ENCODE results near the gene UBE2V1.

UBE2V1 gene

DNA sequence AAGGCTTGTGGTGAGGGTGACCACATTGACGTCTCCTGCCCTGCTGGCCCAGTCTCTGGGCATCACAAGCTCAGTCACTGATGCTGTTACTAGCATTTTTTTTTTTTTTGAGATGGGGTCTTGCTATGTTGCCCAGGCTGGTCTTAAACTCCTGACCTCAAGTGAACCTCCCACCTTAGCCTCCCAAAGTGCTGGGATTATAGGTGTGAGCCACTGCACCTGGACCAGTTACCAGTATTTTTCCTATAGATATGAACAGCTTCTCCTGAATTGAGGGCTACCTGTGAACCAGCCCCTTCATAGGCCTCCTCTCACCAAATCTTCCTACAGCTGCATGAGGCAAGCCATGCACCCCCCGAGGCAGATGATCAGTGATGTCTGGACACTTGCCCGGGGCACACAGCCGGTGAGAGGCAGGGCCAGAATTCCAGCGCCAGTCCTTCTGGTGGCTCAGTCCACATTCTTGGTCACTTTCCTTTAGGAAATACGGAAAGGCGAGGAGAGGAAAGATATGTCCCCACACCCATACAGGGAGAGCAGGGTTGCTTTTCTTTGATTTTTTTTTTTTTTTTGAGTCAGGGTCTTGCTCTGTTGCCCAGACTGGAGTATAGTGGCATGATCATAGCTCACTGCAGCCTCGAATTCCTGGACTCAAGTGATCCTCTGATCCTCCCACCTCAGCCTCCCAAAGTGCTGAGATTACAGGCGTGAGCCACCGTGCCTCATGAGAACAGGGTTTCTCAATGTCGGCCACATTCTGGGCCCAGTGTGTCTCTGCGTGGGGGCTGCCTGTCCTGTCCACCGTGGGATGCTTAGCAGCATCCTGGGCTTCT, 50.7 kb downstream of the UBE2V1 start:
- H3K14ac ChIP-seq (ENCODE audit: low read length in 2 of 2) = no peak overlapping the region
- H3K23ac ChIP-seq (ENCODE audit: low read length in 2 of 2) = no peak overlapping the region
- no peak overlapping the region for H2BK12ac ChIP-seq (ENCODE audit: low read length in 2 of 2)
- 90% methylated on average over 12 of the region's 13 CpGs for WGBS
- H3K27ac ChIP-seq (ENCODE audit: low read length, poor library complexity, severe bottlenecking) = no peak overlapping the region
- no peak overlapping the region for H2BK15ac ChIP-seq (ENCODE audit: low read depth, poor library complexity, severe bottlenecking)
- H3K4me1 ChIP-seq (ENCODE audit: control insufficient read depth, insufficient read depth, low read depth, low read length) = peaks cover 4% of the 10 kb centered on the region
- H3K9me3 ChIP-seq (ENCODE audit: control insufficient read depth, low read length) = no peaks in the 10 kb centered on the region
- no peak overlapping the region for H3K4ac ChIP-seq (ENCODE audit: low read depth in 1 of 2, low read length in 2 of 2)
- no peak overlapping the region for H3K9ac ChIP-seq (ENCODE audit: low read length)
- no peaks in the 10 kb centered on the region for H3K79me1 ChIP-seq (replicated peaks; ENCODE audit: low read length, poor library complexity, severe bottlenecking)
- no peak overlapping the region for H2BK120ac ChIP-seq (ENCODE audit: low read depth, low read length)
- no peak overlapping the region for H2BK5ac ChIP-seq (ENCODE audit: low read depth, low read length, poor library complexity, severe bottlenecking)
- H2AK5ac ChIP-seq (ENCODE audit: low read length, severe bottlenecking) = no peak overlapping the region
- no peak overlapping the region for H3K4me2 ChIP-seq (ENCODE audit: low read length, poor library complexity, severe bottlenecking)
- H3K18ac ChIP-seq (ENCODE audit: low read depth in 1 of 2, low read length in 2 of 2) = no peak overlapping the region
- no peaks in the 10 kb centered on the region for H3K36me3 ChIP-seq (ENCODE audit: control insufficient read depth in 1 of 2, insufficient read depth in 2 of 2, low read depth in 1 of 2, low read length in 2 of 2)
- no peaks in the 10 kb centered on the region for H3K27me3 ChIP-seq (ENCODE audit: control insufficient read depth in 1 of 2, insufficient read depth in 1 of 2, low read length in 2 of 2)
- H4K8ac ChIP-seq (ENCODE audit: low read length) = no peak overlapping the region
- H4K91ac ChIP-seq (ENCODE audit: low read length) = no peak overlapping the region
- no peak overlapping the region for H3K4me3 ChIP-seq (ENCODE audit: insufficient read depth in 1 of 2, low read depth in 1 of 2, low read length in 2 of 2)
- H2AFZ ChIP-seq (ENCODE audit: low read depth, low read length) = no peak overlapping the region
- no peak for DNase-seq

DNA sequence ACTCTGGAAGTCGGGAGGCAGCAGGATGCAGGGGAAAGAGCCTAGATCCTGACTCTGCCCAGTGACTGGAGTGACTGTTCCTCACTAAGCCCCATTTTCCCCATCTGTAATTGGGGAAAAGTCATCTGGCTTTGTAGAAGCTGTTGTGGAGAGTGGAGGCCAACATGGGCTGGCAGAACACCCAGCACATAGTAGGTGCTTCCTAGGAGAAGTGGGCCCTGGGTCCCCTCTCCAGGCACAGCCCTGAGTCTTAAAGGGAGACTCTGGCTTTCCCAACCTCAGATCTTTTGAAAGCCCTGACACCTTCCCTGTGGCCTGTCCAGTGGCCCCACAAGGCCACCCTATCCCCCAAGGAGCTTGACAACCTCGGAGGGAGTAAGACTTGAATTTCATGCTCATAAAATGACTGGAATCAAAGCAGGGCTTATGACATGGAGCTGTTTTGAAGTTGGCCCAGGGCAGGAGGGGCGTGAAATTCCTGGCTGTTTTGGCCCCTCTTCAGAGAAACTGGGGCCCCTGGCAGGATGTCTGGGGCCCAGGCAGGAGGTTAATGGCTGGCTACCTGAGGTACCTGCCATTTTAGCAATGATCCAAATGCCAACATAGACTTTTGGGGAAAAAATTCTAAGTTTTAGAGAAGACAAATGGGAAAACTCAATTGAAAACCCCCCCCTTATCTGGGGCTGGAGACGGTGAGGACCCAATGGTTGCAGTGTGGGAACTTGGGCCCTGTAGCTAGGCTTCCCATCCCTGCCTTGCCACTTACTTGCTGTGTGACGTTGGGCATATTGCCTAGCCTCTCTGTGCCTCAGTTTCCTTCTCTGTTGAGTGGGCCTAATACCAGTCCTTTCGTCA, 51.6 kb downstream of the UBE2V1 start:
- Histone ChIP-seq H3K4me3 (ENCODE audit: insufficient read depth in 1 of 2, low read depth in 1 of 2, low read length in 2 of 2) (no peak overlapping the region), H2BK120ac (ENCODE audit: low read depth, low read length) (no peak overlapping the region), H2BK12ac (ENCODE audit: low read length in 2 of 2) (no peak overlapping the region), H3K4me2 (ENCODE audit: low read length, poor library complexity, severe bottlenecking) (no peak overlapping the region), H3K9ac (ENCODE audit: low read length) (no peak overlapping the region), H3K18ac (ENCODE audit: low read depth in 1 of 2, low read length in 2 of 2) (no peak overlapping the region), H2BK15ac (ENCODE audit: low read depth, poor library complexity, severe bottlenecking) (peak overlapping the region; percentile 13), H4K91ac (ENCODE audit: low read length) (no peak overlapping the region), H3K4me1 (ENCODE audit: control insufficient read depth, insufficient read depth, low read depth, low read length) (peaks cover 6% of the 10 kb centered on the region), H3K79me1 (replicated peaks; ENCODE audit: low read length, poor library complexity, severe bottlenecking) (no peaks in the 10 kb centered on the region), H3K4ac (ENCODE audit: low read depth in 1 of 2, low read length in 2 of 2) (no peak overlapping the region), H2BK5ac (ENCODE audit: low read depth, low read length, poor library complexity, severe bottlenecking) (no peak overlapping the region), H3K14ac (ENCODE audit: low read length in 2 of 2) (no peak overlapping the region), H3K9me3 (ENCODE audit: control insufficient read depth, low read length) (no peaks in the 10 kb centered on the region), H3K27me3 (ENCODE audit: control insufficient read depth in 1 of 2, insufficient read depth in 1 of 2, low read length in 2 of 2) (no peaks in the 10 kb centered on the region), H2AK5ac (ENCODE audit: low read length, severe bottlenecking) (no peak overlapping the region), H2AFZ (ENCODE audit: low read depth, low read length) (no peak overlapping the region), H3K36me3 (ENCODE audit: control insufficient read depth in 1 of 2, insufficient read depth in 2 of 2, low read depth in 1 of 2, low read length in 2 of 2) (no peaks in the 10 kb centered on the region), H4K8ac (ENCODE audit: low read length) (peak overlapping the region; percentile 30), H3K27ac (ENCODE audit: low read length, poor library complexity, severe bottlenecking) (no peak overlapping the region), H3K23ac (ENCODE audit: low read length in 2 of 2) (no peak overlapping the region)
- no peak for DNase-seq
- WGBS = 93% methylated on average over 5 of the region's 6 CpGs

DNA sequence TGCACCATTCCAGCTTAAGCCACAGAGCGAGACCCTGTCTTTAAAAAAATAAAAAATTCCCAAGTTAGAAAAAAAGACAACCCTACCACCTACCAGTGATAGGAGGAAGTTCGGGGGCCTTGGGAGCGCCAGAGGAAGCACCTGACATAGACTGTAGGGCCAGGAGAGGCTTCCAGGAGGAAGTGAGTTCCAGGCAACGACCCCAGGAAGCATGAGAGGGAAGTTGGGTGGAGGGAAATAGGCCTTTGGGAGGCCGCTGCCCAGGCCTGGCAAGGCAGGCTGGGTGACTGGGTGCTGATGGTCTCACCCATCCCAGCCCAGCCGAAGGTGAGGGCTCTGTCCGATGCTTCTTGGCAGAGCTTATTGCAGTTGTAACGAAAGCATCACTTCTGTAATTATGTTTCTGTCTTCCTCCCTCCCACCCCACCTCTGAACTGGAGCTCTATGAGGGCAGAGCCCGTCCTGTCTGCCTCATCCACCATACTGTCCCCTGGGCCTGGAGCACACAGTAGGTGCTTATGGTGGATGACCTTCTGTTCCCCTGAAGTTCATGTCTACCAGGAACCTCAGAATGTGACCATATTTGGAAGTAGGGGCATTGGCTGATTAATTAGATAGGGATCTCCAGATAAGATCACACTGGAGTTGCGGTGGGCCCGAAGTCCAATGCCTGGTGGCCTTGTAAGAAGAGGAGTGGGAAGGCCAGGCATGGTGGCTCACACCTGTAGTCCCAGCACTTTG, 54.1 kb downstream of the UBE2V1 start:
- H2BK15ac ChIP-seq (ENCODE audit: low read depth, poor library complexity, severe bottlenecking) = no peak overlapping the region
- H3K79me1 ChIP-seq (replicated peaks; ENCODE audit: low read length, poor library complexity, severe bottlenecking) = no peaks in the 10 kb centered on the region
- H4K91ac ChIP-seq (ENCODE audit: low read length) = peak overlapping the region; percentile 35
- no peak overlapping the region for H3K4me3 ChIP-seq (ENCODE audit: insufficient read depth in 1 of 2, low read depth in 1 of 2, low read length in 2 of 2)
- no peak overlapping the region for H4K8ac ChIP-seq (ENCODE audit: low read length)
- H3K4me1 ChIP-seq (ENCODE audit: control insufficient read depth, insufficient read depth, low read depth, low read length) = peaks cover 22% of the 10 kb centered on the region
- H3K23ac ChIP-seq (ENCODE audit: low read length in 2 of 2) = no peak overlapping the region
- H3K9me3 ChIP-seq (ENCODE audit: control insufficient read depth, low read length) = no peaks in the 10 kb centered on the region
- H3K27ac ChIP-seq (ENCODE audit: low read length, poor library complexity, severe bottlenecking) = no peak overlapping the region
- H3K9ac ChIP-seq (ENCODE audit: low read length) = no peak overlapping the region
- H2AK5ac ChIP-seq (ENCODE audit: low read length, severe bottlenecking) = peak overlapping the region; percentile 12
- no peak overlapping the region for H3K18ac ChIP-seq (ENCODE audit: low read depth in 1 of 2, low read length in 2 of 2)
- DNase-seq = no peak
- H2BK120ac ChIP-seq (ENCODE audit: low read depth, low read length) = no peak overlapping the region
- WGBS = 92% methylated on average over 9 of the region's 11 CpGs
- no peak overlapping the region for H3K14ac ChIP-seq (ENCODE audit: low read length in 2 of 2)
- peaks cover 0 to 10% of the 10 kb centered on the region in 2 experiments for H3K27me3 ChIP-seq (ENCODE audit: control insufficient read depth in 1 of 2, insufficient read depth in 1 of 2, low read length in 2 of 2)
- no peak overlapping the region for H3K4me2 ChIP-seq (ENCODE audit: low read length, poor library complexity, severe bottlenecking)
- H2BK12ac ChIP-seq (ENCODE audit: low read length in 2 of 2) = no peak overlapping the region
- H2BK5ac ChIP-seq (ENCODE audit: low read depth, low read length, poor library complexity, severe bottlenecking) = no peak overlapping the region
- H2AFZ ChIP-seq (ENCODE audit: low read depth, low read length) = no peak overlapping the region
- H3K4ac ChIP-seq (ENCODE audit: low read depth in 1 of 2, low read length in 2 of 2) = no peak overlapping the region
- H3K36me3 ChIP-seq (ENCODE audit: control insufficient read depth in 1 of 2, insufficient read depth in 2 of 2, low read depth in 1 of 2, low read length in 2 of 2) = no peaks in the 10 kb centered on the region

DNA sequence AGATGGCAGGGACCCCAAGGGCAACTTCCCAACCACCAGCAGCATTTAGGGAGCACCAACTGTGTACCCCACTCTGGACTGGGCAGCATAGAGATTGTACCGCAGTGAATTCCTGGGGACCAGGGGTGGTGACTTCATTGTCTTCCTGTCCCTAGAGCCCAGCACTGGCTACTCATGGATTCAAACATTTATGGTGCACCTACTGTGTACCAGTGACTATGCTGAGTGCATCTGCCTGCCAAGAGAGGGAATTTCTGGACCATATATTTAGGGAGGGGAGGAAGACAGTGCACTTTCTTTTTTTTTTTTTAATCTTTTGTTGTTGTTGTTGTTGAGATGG, 55.3 kb downstream of the UBE2V1 start:
- peaks cover 23% of the 10 kb centered on the region for H3K4me1 ChIP-seq (ENCODE audit: control insufficient read depth, insufficient read depth, low read depth, low read length)
- no peak overlapping the region for H2AK5ac ChIP-seq (ENCODE audit: low read length, severe bottlenecking)
- H3K4me3 ChIP-seq (ENCODE audit: insufficient read depth in 1 of 2, low read depth in 1 of 2, low read length in 2 of 2) = no peak overlapping the region
- no peak overlapping the region for H3K14ac ChIP-seq (ENCODE audit: low read length in 2 of 2)
- H2BK5ac ChIP-seq (ENCODE audit: low read depth, low read length, poor library complexity, severe bottlenecking) = no peak overlapping the region
- no peaks in the 10 kb centered on the region for H3K36me3 ChIP-seq (ENCODE audit: control insufficient read depth in 1 of 2, insufficient read depth in 2 of 2, low read depth in 1 of 2, low read length in 2 of 2)
- no peak overlapping the region for H3K23ac ChIP-seq (ENCODE audit: low read length in 2 of 2)
- H2BK120ac ChIP-seq (ENCODE audit: low read depth, low read length) = no peak overlapping the region
- no peak overlapping the region for H3K4ac ChIP-seq (ENCODE audit: low read depth in 1 of 2, low read length in 2 of 2)
- no peaks in the 10 kb centered on the region for H3K79me1 ChIP-seq (replicated peaks; ENCODE audit: low read length, poor library complexity, severe bottlenecking)
- no peak overlapping the region for H3K9ac ChIP-seq (ENCODE audit: low read length)
- peaks cover 0 to 16% of the 10 kb centered on the region in 2 experiments for H3K27me3 ChIP-seq (ENCODE audit: control insufficient read depth in 1 of 2, insufficient read depth in 1 of 2, low read length in 2 of 2)
- H2BK12ac ChIP-seq (ENCODE audit: low read length in 2 of 2) = peak overlapping the region in 1 of 2 experiments; percentile 24
- DNase-seq = no peak
- WGBS = 92% methylated on average over 1 of the region's 1 CpG
- no peak overlapping the region for H4K91ac ChIP-seq (ENCODE audit: low read length)
- H3K9me3 ChIP-seq (ENCODE audit: control insufficient read depth, low read length) = no peaks in the 10 kb centered on the region
- H3K18ac ChIP-seq (ENCODE audit: low read depth in 1 of 2, low read length in 2 of 2) = no peak overlapping the region
- H2BK15ac ChIP-seq (ENCODE audit: low read depth, poor library complexity, severe bottlenecking) = no peak overlapping the region
- H3K27ac ChIP-seq (ENCODE audit: low read length, poor library complexity, severe bottlenecking) = no peak overlapping the region
- no peak overlapping the region for H4K8ac ChIP-seq (ENCODE audit: low read length)
- H2AFZ ChIP-seq (ENCODE audit: low read depth, low read length) = no peak overlapping the region
- no peak overlapping the region for H3K4me2 ChIP-seq (ENCODE audit: low read length, poor library complexity, severe bottlenecking)
